Breast epithelium (tissue), 3 donors: Measurements from ENCODE around the gene NCOR2.

Experiments used
- CTCF ChIP-seq, 3 donors: fragments of 450-650 bp; IDR thresholded peaks; one replicate each; pipeline ENCODE4 v1.5.1; 2016 to 2017; ENCODE audit warnings: antibody characterized with exemption in 3 of 3, mild to moderate bottlenecking in 3 of 3, moderate library complexity in 3 of 3
- POLR2AphosphoS5 ChIP-seq, 3 donors: sonication (generic); formaldehyde crosslinking; IDR thresholded peaks; one replicate each; pipeline ENCODE4 v1.6.1; 2017; ENCODE audit warnings: antibody characterized with exemption in 3 of 3

- TF ChIP-seq POLR2AphosphoS5 (IDR thresholded peaks at IDR 0.05) = no peak
- no peak for TF ChIP-seq CTCF (IDR thresholded peaks at IDR 0.05)
These were observed 2.1 kb upstream of the NCOR2 start for GRCh38 chr12:124569375-124570148.
